HTR-8/SVneo (cell line): ENCODE measurements around the gene PLD6.

Experiments
- DNase-seq: peaks from one replicate; pipeline ENCODE4 v3.0.0; 2011; ENCODE audit warnings: low spot score, mixed read lengths; ENCODE audit not compliant: insufficient read length
- FAIRE-seq: peaks from 2 replicates; lab custom pipeline; 2011; peaks lifted over from hg19 to GRCh38; lab: Jason Lieb, UNC

PLD6 gene

DNA sequence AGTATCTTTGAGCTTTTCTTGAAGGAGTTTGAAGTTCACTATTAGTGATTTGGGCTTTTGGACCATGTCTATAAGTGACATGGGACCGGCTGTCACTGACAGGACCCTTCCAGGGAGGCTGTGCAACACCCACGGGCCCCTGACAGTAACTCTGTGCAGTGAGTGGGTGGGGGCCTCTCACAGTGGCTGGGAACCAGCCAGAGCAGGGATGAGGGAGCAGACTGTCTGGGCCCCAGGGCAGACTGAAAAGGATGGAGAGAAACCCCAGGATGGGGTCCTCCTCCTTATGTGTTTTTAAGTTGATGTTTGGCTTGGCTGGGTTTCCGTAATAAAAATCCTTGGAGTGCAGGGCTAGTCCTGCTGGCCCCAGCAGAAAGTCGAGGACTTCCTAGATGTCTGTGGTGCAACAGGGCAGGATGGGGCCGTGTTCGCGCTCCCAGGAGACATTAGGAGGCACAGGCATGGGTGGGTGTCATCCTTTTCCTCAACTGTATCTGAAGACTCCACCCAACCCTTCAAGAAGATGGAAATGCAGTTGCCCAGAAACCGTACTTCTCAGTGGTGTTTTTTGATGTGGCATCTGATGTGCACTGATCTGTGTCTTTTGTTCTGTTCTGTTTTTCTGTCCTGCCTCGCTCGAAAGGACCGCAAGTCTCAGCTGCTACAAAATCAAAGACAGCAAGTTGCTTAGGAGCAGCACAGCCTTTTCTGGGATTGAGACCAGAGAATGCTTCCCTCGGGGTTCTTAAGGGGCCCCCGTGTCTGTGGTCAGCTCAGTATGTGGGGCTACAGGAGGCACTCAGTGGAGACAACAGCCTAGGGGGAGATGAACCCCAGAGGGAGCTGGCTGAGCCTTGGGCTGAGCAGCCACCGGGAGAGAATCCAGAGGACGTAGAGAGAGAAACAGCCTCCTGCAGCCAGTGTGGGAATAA, 24.2 kb downstream of the PLD6 start:
- no peak for DNase-seq
- FAIRE-seq, result no peak

DNA sequence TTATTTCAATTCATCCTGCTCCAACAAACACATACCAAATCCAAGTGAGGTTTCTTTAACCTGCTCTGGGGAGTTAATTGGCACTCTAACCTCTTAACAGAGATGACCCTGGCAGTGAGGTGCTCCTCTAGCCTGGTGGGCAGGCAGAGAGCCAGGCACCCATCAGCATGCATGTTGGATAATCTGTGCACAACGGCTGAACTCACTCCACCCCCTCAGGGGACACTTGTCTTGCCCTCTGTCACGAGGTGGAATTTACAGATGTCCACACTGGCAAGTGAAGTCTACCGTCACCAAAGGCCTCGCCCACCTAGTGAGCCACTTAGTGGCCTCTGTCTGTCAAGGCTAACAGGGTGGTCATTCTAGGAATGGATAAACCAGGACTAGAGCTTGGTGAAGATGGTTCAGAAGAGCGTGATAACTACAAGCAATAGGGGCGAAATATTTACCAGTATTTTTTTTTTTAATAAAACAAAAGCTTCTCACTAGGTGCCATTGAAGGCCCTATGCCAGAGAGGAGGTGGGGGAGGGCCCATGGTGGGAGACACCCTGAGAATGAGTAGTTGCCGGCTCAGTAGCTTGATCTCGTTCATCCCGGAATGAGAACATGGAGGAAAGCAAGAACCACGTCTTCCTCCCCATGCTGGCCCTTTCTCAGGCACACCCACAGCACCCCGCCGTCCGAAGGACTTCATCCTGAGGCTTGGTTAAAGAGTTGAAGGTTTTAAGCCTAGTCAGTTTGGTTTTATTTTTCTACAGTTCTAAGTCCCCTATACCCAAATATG, 25.2 kb downstream of the PLD6 start:
- DNase-seq, result no peak
- peak; percentile 40 for FAIRE-seq

DNA sequence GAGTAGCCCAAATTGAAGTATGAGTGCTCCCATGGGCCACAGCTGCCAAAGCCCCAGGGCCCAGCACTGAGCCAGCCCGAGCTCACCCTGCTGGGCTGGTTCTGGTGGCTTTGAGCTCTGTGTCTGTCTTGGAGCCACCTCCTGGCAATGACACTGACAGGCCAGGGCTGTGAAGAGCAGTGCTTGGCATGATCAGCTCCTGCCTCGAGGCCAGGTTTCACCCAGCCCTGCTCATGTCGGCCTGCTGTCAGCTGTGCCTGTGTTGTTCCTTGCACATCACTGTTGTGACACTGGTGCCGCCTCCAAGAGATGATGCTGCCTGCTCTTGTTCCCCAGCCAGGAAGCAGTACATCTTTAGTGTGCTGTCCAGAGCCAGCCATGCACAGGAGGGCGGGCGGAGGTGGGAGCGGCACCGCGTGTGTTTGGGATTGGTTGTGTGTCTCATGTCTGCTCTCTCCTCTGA, 26.0 kb downstream of the PLD6 start:
- FAIRE-seq, result peak; percentile 42
- DNase-seq, result no peak

DNA sequence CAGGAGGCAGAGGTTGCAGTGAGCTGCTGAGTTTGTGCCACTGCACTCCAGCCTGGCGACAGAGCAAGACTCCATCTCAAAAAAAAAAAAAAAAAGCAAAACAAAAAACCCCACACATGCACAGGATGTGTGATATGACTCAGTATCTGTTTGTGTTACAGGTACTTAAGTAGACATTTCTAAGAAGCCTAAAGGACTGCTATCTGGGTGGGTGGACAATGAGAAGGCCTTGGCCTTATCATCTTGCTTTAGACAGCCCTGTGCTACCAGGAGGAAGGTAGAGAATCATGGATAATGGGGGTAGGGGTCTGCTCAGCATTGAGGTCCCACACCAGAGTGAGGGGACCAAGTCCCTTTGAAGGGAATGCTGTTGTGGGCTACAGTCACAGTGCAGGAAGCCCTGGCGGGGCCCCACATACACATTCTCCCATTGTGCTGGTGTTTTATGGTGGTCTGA, 26.7 kb downstream of the PLD6 start:
- DNase-seq (no peak), FAIRE-seq (no peak)

DNA sequence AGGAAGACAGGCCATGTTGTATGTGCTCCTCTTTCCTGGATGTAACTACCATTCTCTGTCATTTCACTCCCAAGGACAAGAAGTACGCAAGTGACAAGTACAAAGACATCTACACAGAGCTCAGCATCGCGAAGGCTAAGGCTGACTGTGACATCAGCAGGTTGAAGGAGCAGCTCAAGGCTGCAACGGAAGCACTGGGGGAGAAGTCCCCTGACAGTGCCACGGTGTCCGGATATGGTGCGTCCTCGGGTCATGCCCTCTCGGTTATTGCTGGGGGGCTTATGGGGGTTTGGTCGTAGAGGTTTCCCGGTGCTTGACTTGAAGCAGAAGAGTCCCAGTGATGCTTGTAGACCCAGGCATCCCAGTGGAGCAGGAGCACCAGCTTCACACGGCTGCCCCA, 29.0 kb downstream of the PLD6 start:
- DNase-seq, result no peak

DNA sequence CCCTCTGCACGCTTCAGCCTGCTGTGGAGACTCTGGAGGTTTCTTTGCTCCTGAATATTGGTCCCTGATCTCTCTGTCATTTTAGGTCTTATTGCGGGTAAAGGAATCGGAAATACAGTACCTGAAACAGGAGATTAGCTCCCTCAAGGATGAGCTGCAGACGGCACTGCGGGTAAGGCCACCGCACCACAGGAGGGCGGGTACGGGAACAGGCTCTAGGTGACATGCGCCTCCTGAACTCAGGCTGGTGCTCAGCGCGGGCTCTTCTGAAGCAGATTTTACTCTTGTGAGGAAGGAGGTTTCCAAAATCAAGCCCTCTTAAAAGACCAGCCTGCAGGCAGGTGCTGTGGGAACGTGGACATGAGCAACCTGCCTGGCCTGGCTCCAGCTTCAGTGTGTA, 29.8 kb downstream of the PLD6 start:
- FAIRE-seq, result no peak
- DNase-seq, result no peak

More for the DNA sequence above, 29.0 kb downstream of the PLD6 start:
- peak; percentile 26 for FAIRE-seq

DNA sequence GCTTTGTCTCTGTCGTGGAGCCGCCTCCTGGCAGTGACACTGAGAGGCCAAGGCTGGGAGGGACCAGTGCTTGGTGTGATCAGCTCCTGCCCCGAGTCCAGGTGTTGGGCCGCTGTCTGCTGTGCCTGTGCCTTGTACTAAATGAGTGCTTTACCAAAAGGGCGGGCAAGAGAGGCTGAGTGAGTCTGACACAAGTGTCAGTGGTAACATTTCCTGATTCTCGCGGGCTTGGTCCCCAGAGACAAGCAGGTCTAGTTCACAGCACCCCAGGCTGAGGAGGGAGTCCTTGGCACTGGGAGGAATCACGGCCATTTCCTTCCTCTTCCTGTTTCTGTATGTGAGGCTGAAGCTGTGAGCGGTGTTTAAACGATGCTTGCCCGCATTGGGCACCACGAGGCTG, 30.2 kb downstream of the PLD6 start:
- DNase-seq (no peak), FAIRE-seq (no peak)

DNA sequence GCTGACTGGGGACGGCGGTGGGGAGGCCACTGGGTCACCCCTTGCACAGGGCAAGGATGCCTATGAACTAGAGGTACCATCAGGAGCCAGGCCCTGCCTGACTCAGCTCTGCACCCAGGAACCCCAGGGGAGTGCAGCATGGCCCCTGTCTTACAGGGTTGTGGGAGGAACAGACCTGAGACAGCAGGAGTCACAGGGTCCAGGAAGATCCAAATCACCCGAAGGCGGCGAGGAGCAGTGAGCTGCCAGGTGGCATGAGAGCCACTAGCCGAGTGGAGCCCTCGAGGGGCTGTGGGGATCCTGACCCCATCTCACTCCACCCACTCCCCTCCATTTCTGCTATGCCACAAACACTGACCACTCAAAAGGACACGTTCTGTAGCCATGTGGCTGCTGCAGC, 30.8 kb downstream of the PLD6 start:
- no peak for DNase-seq
- no peak for FAIRE-seq

DNA sequence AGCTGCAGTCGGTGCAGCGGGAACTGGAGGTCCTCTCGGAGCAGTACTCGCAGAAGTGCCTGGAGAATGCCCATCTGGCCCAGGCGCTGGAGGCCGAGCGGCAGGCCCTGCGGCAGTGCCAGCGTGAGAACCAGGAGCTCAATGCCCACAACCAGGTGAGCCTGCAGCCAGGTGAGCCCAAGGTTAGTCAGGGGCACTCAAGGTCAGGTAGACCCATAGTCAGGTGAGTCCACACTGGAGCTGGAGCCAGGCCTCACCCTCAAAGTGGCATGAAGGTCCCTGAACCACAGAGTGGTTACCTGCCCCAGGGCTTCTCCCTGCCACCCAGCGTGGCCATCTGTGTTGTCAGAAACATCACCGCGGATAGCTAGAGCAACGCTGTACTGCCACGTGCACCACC, 32.2 kb downstream of the PLD6 start:
- FAIRE-seq, result no peak
- DNase-seq, result no peak

DNA sequence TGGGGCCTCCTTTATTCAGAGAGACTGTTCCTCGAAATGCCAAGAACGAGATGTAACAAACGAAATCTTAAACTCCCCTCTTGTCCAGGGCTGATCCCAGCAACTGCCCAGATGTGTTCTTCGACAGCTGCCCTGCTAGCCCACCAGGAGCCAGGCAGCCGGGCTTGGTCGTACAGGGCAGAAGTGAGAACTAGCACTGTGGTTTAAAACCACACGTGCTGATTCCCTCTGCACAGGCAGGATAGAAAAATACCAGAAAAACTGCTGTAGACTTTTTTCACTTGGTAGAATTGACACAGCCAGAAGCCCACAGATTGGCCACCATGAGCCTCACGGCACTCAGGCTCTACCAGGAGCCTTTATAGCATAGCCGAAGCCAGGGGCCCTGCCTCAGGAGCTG, 33.1 kb downstream of the PLD6 start:
- DNase-seq (no peak), FAIRE-seq (no peak)

DNA sequence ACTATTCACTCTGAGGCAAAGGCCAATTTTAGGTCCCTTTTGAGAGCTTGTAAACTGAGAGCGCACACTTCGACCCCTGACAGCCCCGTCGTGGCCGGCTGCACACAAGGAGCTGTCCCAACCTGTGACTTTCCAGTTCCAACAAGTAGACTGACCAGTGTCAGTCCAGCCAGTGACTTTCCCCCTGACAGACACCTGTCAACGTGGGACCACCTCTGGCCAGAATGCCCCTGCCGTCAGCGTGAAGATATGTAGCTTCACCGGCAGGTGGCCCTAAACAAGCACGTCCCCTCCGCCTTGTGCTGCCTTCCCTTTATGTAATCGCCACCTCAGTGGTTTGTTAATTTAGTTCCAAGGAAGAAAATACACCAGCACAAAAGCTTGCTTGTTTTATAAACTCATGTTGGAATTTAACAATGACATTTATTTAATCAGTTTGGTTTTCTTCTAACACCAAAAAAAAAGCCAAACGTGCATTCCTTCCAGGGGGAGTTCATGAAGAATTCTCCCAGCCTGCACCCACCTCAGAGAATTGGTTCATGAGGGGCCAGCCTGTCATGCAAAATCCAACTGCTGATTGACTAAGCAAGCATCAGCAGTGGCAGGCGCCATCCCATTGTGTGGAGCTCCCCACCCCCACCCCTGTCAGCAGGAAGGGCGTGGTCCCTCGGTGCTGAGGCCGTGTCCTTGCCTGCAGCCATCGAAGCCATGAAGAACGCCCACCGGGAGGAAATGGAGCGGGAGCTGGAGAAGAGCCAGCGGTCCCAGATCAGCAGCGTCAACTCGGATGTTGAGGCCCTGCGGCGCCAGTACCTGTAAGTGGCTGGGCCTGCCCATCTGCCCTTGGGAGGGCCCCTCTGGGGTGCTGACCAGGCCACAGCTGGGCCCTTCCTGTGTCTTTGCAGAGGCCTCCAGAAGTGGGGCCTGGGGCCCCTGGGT, 33.9 kb downstream of the PLD6 start:
- DNase-seq (no peak), FAIRE-seq (peak; percentile 54)

DNA sequence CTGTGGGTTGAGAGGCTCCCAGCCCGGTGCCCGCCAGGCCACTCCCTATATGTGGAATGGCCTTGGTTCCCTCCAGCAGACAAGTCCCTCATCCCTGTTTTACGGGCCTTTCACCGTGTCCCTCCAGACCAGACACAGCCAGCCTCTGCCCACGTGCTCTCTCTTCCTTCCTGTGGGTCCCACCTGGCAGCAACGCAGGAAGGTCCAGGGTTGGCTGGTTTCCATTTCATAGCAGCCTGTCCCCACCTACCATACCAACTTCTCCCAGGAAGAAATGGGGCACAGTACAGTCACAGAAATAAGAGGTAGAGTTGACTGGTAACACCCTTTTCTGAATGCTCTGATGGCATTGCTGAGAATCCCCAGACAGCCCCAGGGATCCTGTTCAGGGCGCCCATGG, 34.9 kb downstream of the PLD6 start:
- FAIRE-seq (no peak), DNase-seq (no peak)

DNA sequence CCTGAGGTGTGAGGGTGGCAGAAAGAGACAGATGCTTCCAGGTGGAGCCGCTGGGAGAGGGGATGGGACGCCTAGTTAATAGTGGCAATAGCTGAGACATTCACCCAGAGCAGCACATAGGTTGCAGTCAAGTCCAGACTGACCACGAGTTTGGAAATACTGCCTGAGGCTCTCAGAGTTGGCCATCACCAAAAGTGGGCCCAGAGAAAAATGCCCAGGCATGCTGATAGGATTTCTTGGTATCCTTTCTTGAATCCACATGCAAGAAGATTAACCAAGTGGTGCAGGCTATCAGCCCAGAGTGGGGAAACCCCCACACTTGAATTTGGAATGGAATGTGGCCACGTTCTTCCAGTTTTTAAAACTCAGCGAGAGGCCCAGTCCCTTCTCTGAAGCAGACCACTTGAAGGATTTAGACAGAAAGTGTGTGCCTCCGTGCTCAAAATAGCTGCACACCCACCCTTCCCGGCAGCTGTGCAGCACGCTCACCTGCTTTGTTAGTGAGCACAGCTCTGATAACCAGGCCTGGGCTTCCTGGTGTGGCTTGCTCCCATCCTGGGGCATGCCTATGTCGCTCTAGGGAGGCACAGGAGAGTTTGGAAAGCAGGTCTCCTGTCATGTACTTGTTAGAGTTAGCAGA, 35.7 kb downstream of the PLD6 start:
- FAIRE-seq (no peak), DNase-seq (no peak)

DNA sequence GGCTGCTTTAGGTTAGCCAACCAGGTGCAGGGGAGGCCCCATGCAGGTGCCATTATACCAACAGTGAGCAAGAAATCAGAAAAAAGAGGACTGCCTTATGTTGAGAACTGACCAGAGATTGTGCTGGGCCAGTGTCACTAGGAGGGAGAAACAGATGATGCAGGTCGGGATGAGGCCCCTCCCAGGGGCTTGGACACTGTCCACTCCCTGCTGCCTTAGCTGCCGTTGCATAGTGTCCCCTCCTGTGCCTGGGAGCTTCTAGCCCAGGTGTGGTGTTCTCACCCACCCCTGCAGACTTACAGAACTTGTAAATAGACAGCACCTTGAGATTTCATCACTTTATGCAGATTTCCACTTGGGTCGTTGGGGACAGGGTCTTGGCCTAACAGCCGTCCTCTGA, 36.7 kb downstream of the PLD6 start:
- FAIRE-seq (no peak), DNase-seq (no peak)

DNA sequence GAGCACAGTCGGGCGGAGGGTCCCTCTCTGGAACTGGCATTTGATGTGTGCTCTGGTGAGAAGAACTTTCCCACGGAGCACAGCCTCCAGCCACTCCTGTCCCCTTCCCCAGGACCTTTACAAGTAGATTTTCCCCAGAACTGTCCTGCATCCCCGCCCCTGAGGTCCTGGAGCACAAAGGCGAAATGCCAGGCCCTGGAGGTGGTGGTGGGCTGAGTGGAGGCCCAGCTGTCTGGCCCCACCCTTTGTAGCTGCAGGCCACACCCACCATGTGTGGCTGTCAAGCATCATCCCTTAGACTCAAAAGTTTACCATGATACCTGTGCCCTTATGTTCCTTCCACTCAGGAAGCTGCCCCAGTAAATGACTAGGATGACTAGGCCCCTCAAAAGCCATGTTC, 37.7 kb downstream of the PLD6 start:
- DNase-seq (no peak), FAIRE-seq (no peak)

DNA sequence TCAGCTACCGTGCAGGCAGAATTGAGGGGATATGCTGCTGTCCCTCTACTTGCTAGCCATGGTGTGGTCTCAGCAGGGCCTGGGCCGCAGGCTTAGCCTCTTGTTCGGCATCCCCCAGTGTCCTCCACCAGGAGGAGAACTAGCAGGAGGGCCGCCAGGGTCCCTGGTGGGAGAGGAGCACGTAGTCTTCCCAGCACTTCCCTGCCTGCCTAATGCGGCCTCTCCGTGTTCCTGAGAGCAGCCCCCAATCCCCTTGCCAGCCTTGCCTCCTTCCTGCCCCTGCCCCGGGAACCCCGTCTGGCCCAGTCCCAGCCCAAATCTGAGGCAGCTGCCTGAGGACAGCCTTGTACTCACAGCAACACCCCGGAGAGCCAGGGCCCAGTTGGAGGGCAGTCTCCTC, 38.1 kb downstream of the PLD6 start:
- FAIRE-seq (no peak), DNase-seq (no peak)

DNA sequence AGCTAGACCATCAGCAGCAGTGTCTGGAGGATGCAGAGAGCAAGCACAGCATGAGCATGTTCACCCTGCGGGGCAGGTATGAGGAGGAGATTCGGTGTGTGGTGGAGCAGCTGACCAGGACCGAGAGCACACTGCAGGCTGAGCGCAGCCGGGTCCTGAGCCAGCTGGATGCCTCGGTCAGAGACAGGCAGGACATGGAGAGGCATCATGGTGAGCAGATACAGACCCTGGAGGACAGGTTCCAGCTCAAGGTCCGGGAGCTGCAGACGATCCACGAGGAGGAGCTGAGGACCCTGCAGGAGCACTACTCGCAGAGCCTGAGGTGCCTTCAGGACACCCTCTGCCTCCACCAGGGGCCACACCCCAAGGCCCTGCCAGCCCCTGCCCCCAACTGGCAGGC, 38.8 kb downstream of the PLD6 start:
- FAIRE-seq (no peak), DNase-seq (no peak)

DNA sequence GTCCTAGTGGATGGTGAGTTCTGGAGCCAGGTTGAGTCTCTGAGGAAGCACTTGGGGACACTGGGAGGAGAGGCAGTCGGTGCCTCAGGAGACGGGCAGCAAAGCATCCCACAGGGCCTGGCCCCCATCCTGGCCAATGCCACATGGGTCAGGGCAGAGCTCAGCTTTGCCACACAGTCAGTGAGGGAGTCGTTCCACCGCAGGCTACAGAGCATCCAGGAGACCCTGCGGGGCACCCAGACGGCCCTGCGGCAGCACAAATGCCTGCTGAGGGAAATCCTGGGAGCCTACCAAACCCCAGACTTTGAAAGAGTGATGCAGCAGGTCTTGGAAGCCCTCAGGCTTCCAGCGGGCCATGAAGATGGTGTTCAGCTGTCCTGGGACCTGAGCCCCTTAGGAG, 39.7 kb downstream of the PLD6 start:
- FAIRE-seq, result no peak

DNA sequence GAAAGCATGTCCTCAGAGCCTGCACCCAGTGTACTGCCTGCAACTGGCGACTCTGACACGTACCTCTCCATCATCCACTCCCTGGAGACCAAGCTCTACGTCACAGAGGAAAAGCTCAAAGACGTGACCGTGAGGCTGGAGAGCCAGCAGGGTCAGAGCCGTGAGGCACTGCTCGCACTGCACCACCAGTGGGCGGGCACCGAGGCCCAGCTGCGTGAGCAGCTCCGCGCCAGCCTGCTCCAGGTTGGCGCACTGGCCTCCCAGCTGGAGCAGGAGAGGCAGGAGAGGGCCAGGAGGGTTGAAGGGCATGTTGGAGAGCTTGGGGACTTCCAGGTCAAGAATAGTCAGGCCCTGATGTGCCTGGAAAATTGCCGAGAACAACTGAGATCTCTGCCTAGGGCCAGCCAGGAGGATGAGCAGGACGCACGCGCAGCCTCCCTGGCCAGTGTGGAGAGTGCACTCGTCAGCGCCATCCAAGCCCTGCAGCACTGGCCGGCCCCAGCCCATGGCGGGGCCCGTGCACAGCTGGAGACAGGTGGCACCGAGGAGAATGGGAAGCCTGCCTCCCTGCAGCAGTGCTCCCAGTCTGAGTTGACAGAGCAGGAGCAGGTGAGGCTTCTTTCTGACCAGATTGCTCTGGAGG, 40.3 kb downstream of the PLD6 start:
- no peak for FAIRE-seq

More for the DNA sequence above, 39.7 kb downstream of the PLD6 start:
- no peak for DNase-seq

More for the DNA sequence above, 40.3 kb downstream of the PLD6 start:
- DNase-seq, result no peak
